PFSK-1 (cell line): ENCODE data around the gene LOXL3.

ENCODE experiments used
- POLR2AphosphoS5 ChIP-seq: IDR thresholded peaks from 2 replicates; pipeline ENCODE4 v1.6.1; 2012; ENCODE audit warnings: low read depth, mild to moderate bottlenecking, control low read depth, low read length, moderate library complexity
- SIN3A ChIP-seq: IDR thresholded peaks from 2 replicates; pipeline ENCODE4 v1.6.1; 2012; ENCODE audit warnings: mild to moderate bottlenecking, low read length, moderate library complexity, borderline replicate concordance; ENCODE audit not compliant: insufficient read depth

DNA sequence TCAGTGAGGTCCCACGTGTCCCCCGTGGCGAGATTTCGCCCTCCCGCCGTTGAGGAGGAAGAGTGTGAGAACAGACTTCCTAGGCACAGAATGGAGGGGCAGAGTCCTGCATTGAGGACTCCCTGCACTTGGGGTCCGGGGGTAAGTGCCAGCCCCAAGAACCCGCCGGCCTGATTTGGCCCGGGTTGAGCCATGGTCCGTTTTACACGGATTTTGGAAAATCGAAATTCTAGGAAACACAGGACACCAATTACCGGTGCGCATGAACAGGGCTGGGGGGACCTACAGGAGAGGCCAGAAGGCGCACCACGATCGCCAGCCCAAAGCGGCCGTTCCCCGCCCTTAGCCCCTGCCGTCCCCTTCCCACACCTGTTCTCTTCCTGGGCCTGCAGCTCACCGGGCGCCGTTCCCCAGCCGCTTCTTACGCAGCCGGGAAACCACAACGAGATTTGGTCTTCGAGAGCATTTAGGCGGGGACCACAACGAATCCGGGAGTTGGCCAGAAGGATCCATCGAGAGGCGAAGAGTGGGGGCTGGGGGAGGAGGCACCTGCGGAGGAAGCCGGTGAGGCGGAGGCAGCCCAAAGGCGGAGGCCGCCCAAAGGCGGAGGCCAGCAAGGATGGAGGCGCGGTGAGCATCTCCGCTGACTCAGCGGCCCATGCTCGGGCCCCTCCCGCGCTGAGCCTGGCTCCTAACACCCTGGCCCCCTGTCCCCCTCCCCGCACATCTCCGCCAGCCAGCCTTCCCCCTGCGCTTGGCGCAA is 40.0 kb downstream of the LOXL3 start:
- TF ChIP-seq SIN3A, result no peak
- TF ChIP-seq POLR2AphosphoS5, result no peak
